LNCAP (cell line): ENCODE results near the gene VDR.

Source experiments
- CTCF ChIP-seq: fragments of 450-650 bp; IDR thresholded peaks from 2 replicates; pipeline ENCODE4 v1.5.1; 2017; ENCODE audit warnings: mild to moderate bottlenecking

VDR gene

GRCh38 chr12:47863467-47863866 lies 41.3 kb downstream of the VDR start:
- no peak for TF ChIP-seq CTCF

GRCh38 chr12:47862881-47863280 lies 41.9 kb downstream of the VDR start:
- no peak for TF ChIP-seq CTCF

GRCh38 chr12:47862167-47862750 lies 42.5 kb downstream of the VDR start:
- TF ChIP-seq CTCF, result no peak

GRCh38 chr12:47860873-47861272 lies 43.9 kb downstream of the VDR start:
- no peak for TF ChIP-seq CTCF

GRCh38 chr12:47860279-47860841 lies 44.4 kb downstream of the VDR start:
- no peak for TF ChIP-seq CTCF

GRCh38 chr12:47858511-47859266 lies 46.1 kb downstream of the VDR start:
- no peak for TF ChIP-seq CTCF

GRCh38 chr12:47856721-47857575 lies 47.8 kb downstream of the VDR start:
- no peak for TF ChIP-seq CTCF
